ENCODE measurements around the gene MCL1.

GRCh38 chr1:150528196-150528595, 51.2 kb downstream of the MCL1 start:
- TF ChIP-seq, protein P1, sequence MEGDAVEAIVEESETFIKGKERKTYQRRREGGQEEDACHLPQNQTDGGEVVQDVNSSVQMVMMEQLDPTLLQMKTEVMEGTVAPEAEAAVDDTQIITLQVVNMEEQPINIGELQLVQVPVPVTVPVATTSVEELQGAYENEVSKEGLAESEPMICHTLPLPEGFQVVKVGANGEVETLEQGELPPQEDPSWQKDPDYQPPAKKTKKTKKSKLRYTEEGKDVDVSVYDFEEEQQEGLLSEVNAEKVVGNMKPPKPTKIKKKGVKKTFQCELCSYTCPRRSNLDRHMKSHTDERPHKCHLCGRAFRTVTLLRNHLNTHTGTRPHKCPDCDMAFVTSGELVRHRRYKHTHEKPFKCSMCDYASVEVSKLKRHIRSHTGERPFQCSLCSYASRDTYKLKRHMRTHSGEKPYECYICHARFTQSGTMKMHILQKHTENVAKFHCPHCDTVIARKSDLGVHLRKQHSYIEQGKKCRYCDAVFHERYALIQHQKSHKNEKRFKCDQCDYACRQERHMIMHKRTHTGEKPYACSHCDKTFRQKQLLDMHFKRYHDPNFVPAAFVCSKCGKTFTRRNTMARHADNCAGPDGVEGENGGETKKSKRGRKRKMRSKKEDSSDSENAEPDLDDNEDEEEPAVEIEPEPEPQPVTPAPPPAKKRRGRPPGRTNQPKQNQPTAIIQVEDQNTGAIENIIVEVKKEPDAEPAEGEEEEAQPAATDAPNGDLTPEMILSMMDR (IDR thresholded peaks at IDR 0.05): no peak
- TF ChIP-seq POLR2A (IDR thresholded peaks at IDR 0.05): no peak
